Midbrain (tissue), 1 donor: ENCODE data around the gene CHEK2.
"Not testable (repeated sequence)": the region's sequence is repeated elsewhere in the genome, so short reads cannot be mapped to it uniquely, and the experiment has no call there.

ENCODE experiments used
- DNase-seq: peaks from one replicate; lab custom pipeline; 2025; lab: John Stamatoyannopoulos, UW

The CHEK2 gene

GRCh38 chr22:28741785-28742561, at the start of gene CHEK2, which contains the start of gene HSCB:
TSS of gene CHEK2 (minus strand) at chr22:28741820. CDS start at chr22:28734721, 7,099 bp downstream.
TSS of gene HSCB (plus strand) at chr22:28742039. CDS start at chr22:28742096, 57 bp downstream.
- DNase-seq = peak; percentile 98

DNA sequence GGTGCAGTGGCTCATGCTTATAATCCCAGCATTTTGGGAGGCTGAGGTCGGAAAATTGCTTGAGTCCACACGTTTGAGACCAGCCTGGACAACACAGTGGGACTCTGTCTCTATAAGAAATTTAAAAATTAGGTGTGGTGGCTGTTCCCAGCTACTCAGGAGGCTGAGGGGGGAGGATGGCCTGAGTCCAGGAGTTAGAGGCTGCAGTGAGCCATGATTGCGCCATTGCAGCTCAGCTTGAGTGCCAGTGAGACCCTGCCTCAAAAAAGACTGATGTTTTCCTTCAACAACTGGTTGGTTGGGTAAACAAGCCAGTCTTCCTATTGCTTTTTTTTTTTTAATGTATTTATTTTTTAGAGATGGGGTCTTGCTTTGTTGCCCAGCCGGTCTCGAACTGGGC, 49.5 kb upstream of the CHEK2 start:
- DNase-seq = no peak

- DNase-seq = no peak
Measured at GRCh38 chr22:28788601-28789000, 47.0 kb upstream of the CHEK2 start.

- no peak for DNase-seq
Measured at GRCh38 chr22:28783786-28784671, 42.4 kb upstream of the CHEK2 start.

GRCh38 chr22:28780296-28780695, 38.7 kb upstream of the CHEK2 start:
- DNase-seq = no peak

DNA sequence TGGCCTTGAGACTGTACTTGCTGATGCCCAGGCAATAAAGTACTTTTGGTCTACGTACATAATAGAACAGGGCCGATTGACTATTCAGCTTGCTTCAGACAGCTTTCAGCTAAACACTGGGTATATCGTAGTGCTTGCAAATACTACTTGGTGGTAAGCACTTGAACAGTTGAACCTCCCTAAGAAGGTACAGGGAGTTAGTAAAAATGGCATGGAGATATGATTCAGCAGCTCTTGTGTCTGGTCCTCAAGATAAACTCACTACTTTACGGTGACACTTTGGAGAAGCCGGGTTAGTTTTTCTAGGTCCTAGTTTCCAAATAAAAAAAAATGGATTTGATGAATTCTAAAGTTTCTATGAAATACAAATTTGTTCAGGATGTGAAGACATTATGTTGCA, 38.2 kb upstream of the CHEK2 start:
- no peak for DNase-seq

- no peak for DNase-seq
Measured at GRCh38 chr22:28774378-28774777, 32.8 kb upstream of the CHEK2 start.

DNA sequence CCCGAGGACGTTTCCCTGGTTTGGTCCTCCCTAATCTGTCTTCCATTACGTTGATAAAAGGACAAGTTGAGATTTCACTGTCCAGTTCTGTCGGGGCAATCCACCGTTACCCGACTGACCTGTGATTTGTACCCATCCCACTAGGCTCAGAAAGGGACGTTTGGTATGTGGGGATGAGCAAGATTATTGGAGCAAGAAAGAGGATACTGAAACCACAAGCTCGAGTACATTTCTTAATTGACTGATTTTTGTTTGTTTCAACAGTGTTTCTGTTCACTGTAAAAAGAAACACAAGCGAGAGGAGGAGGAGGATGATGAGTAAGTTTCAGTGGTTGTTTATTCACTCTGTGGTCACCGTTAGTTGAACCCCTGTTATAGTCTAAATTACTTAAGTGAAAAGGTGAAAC, 31.8 kb upstream of the CHEK2 start:
- no peak for DNase-seq

DNA sequence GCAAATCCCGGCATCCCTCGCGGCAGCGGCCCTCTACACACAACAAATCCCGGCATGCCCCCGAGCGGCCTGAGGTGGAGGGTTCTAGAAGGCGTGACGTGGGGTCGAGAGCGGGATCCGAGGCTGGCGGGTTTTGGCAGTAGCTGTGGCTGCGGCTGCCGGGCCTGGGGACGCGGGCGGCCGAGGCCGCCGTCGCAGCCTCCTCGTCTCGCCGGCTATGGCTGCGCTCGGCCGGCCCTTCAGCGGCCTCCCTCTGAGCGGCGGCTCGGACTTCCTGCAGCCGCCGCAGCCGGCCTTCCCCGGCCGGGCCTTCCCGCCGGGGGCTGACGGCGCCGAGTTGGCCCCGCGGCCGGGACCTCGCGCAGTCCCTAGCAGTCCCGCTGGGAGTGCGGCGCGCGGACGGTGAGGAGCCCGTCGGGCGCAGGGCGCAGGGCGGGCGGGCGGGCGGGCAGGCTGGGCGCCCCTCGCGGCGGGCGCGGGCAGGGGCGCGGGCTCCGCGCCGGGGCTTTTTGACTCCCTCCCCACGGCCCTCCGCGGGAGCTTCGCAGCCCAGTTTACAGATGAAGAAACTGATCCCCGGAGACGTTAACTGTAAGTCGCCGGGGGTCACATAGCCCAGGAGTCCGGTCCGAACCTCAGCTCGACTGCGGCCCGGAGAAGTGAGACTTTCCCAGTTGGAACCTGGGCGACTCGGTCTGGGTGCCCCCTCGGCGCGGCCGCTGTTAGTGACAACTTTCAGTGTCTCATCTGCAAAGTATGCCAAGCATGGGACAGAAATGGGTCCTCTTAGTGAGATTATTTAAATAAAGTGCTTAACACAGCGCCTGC, 31.2 kb upstream of the CHEK2 start, which contains the start of gene CCDC117:
CCDC117 (plus strand) TSS at position 63 of the 828 bp plus-strand sequence; CDS start at position 218, 155 bp downstream.
- DNase-seq = peak; percentile 97

GRCh38 chr22:28771195-28771791, 29.7 kb upstream of the CHEK2 start:
- no peak for DNase-seq

GRCh38 chr22:28769394-28770085, 27.9 kb upstream of the CHEK2 start:
- DNase-seq = no peak

GRCh38 chr22:28768701-28769393, 27.2 kb upstream of the CHEK2 start:
- no peak for DNase-seq

DNA sequence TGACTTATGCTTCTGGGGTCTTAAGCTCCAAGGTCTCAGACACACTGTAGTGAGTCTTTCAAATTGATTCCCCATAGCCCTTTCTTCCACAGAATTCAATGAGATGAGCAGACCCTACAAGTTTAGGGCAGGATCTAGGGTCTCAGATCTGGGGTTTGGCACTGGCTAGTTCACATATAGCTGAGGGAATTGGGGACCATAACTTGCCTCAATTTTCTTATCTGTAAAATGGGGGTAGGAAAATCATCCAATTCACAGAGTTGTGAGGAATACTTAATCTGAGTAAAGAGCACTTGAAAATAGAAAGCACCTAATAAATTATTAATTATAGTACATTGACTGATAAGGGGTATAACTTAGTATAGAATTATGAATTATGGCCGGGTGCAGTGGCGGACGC, 25.0 kb upstream of the CHEK2 start:
- no peak for DNase-seq

DNA sequence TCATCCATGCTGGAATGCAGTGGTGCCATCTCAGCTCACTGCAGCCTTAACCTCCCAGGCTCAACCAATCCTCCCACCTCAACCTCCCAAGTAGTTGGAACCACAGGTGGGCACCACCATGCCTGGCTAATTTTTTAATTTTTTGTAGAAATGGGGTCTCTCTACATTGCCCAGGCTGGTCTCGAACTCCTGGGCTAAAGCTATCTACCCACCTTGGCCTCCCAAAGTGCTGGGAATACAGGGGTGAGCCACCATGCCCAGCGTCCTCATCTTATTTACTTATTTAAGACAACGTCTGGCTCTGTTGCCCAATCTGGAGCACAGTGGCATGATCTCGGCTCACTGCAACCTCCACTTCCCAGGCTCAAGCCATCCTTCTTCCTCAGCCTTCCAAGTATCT, 20.4 kb upstream of the CHEK2 start:
- not testable (repeated sequence) for DNase-seq

DNA sequence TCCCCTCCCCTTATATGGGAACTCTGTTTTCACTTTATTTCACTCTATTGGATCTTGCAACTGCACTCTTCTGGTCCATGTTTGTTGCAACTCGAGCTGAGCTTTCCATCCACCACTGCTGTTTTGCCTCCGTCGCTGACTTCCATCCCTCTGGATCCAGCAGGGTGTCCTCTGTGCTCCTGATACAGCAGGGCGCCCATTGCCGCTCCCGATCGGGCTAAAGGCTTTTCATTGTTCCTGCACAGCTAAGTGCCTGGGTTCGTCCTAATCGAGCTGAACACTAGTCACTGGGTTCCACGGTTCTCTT, 19.8 kb upstream of the CHEK2 start:
- no peak for DNase-seq

DNA sequence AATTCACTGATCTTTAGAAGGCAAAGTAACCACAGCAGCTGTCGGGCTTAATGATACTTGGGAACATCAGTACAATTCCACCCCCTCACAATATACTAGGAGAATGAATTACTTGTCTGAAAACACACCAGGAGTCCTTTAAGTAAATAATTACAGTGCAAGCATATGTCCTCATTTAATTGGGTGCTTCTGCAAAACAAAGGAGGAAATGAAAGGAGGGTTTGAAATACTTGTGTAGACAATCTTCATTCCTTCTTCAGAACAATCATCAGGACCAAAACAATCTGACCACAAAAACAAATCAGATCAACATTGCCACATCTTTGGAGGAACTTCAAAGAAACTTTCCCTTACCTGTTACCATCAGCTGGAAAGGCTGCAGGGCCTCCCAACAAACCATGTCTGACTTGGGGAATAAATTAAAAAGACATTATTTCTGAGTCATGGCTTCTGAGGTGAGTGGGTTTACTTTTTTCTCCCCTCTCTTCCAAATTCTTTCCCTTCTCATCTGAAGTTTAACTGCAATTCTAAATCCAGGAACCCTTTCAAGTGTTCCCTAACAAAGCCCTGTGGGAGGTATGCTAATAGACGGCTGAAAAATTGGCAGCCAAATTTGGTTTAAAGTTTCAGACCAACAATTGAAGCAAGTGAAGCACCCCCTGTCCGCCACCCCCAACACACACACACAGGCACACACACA, 18.4 kb upstream of the CHEK2 start:
- no peak for DNase-seq

DNA sequence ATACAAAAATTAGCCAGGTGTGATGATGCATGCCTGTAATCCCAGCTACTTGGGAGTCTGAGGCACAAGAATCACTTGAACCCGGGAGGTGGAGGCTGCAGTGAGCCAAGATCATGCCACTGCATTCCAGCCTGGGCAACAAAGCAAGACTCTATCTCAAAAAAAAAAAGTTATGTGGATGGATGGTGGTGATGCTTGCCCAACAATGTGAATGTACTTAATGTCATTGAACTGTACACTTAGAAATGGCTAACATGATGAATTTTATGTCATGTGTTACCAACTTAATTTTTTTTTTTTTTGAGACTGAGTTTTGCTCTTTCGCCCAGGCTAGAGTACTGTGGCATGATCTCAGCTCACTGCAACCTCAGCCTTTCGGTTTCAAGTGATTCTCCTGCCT, 12.9 kb upstream of the CHEK2 start:
- not testable (repeated sequence) for DNase-seq

DNA sequence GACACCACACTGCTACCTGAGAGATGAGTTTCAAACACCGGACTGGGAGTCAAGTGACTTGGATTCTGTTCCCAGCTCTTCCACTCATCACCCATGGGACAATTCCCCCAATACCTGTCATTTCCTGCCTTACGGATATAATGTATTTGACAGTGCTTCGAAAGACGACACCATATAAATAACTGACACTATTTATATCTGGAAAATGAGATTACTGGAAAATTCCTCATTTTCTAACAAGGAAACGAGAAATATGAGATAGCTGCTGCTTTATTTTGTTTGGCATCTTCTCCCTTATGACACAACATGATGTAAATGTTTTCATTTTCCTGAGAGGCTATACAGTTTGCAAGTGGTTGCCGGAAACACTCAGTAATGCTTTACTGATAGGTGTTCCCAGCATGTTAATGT, 8.9 kb upstream of the CHEK2 start:
- DNase-seq = no peak

GRCh38 chr22:28743852-28744251, 2.2 kb upstream of the CHEK2 start:
- DNase-seq = no peak

DNA sequence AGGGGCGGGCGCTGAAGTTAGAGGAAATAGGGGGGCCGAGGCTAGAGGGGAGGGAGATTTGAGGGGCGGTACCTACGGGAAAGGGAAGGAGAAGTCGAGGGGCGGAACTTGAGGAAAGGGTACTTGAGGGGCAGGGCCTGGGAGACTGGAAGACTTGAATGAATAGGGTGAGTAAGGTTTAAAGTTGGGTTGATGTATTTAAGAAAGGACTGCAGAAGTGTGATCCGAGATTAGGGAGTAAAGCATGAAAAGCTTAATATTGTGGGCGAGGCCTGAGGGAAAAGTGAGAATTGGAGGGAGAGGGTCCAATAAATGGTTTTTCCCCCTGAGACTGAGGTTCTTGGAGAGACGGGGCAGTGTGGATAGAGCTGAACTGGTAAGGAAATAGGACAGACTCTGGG, 942 bp upstream of the CHEK2 start:
- no peak for DNase-seq
